IPS-18a (cell line): ENCODE data around the gene MC1R.
A peak's percentile ranks its signal among the peaks of the same experiment; 100 is the strongest.
"Not testable (repeated sequence)": the region's sequence is repeated elsewhere in the genome, so short reads cannot be mapped to it uniquely, and the experiment has no call there.

Source experiments
- H3K27ac ChIP-seq: one replicate; pipeline ENCODE4 v1.5.1; 2013; ENCODE audit warnings: low read length
- H3K27me3 ChIP-seq: one replicate; pipeline ENCODE4 v1.6.1; 2013; ENCODE audit warnings: mild to moderate bottlenecking, low read length; ENCODE audit not compliant: control insufficient read depth, insufficient read depth
- H3K36me3 ChIP-seq: one replicate; pipeline ENCODE4 v1.6.1; 2013; ENCODE audit warnings: low read depth, low read length; ENCODE audit not compliant: control insufficient read depth
- H3K4me1 ChIP-seq: one replicate; pipeline ENCODE4 v1.6.1; 2013; ENCODE audit warnings: low read depth, low read length; ENCODE audit not compliant: control insufficient read depth
- H3K4me3 ChIP-seq: one replicate; pipeline ENCODE4 v1.5.1; 2013; ENCODE audit warnings: low read length
- H3K9ac ChIP-seq: one replicate; pipeline ENCODE4 v1.6.1; 2013; ENCODE audit warnings: mild to moderate bottlenecking, low read length, moderate library complexity
- H3K9me3 ChIP-seq: one replicate; pipeline ENCODE4 v1.6.1; 2013; ENCODE audit warnings: low read depth, low read length; ENCODE audit not compliant: control insufficient read depth

MC1R gene

GRCh38 chr16:89918453-89919347 is at the start of gene MC1R:
Gene MC1R, plus strand, starts transcription at chr16:89918862. Its CDS starts 397 bp downstream, at chr16:89919259.
- peak within 1 kb of the TSS; percentile 65 for H3K4me3 ChIP-seq
- H3K9ac ChIP-seq = peak within 1 kb of the TSS; percentile 19
- no peaks in the 10 kb centered on the region for H3K9me3 ChIP-seq
- H3K4me1 ChIP-seq = peaks cover 14% of the 10 kb centered on the region
- H3K36me3 ChIP-seq = no peaks in the 10 kb centered on the region
- H3K27ac ChIP-seq = no peak within 1 kb of the TSS
- H3K27me3 ChIP-seq = peaks cover 29% of the 10 kb centered on the region

- Histone ChIP-seq H3K27ac (no peak overlapping the region), H3K4me3 (no peak overlapping the region)
Measured at GRCh38 chr16:89869911-89870310, 48.8 kb upstream of the MC1R start.

GRCh38 chr16:89870440-89870839 is 48.2 kb upstream of the MC1R start:
- H3K27me3 ChIP-seq = no peaks in the 10 kb centered on the region
- H3K36me3 ChIP-seq = peaks cover 5% of the 10 kb centered on the region
- H3K9ac ChIP-seq = no peak overlapping the region
- peaks cover 4% of the 10 kb centered on the region for H3K4me1 ChIP-seq
- H3K9me3 ChIP-seq = no peaks in the 10 kb centered on the region
- no peak overlapping the region for H3K4me3 ChIP-seq
- H3K27ac ChIP-seq = no peak overlapping the region

More at GRCh38 chr16:89869911-89870310, 48.8 kb upstream of the MC1R start:
- peaks cover 4% of the 10 kb centered on the region for H3K4me1 ChIP-seq
- H3K9me3 ChIP-seq = no peaks in the 10 kb centered on the region
- H3K27me3 ChIP-seq = no peaks in the 10 kb centered on the region
- peaks cover 2% of the 10 kb centered on the region for H3K36me3 ChIP-seq
- H3K9ac ChIP-seq = no peak overlapping the region

DNA sequence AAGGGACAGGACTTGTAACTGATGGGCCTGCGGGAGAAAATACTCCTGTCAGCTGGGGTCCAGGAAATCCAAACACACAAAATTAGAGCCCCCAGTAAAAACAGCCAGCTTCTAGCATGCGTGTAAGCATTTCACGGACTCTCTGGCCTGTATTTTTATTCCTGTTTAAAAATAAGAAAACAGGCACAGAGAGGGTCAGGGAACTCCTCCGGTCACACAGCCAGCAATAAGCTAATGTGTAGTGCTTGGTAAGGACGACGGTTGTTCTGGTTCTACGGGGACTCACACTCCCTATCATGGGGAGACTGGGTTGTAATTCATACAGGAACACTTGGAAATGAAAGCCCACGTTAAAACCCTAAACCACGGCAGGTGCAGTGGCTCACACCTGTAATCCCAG is 46.8 kb upstream of the MC1R start:
- H3K27me3 ChIP-seq = no peaks in the 10 kb centered on the region
- H3K27ac ChIP-seq = no peak overlapping the region
- H3K36me3 ChIP-seq = peaks cover 5% of the 10 kb centered on the region
- H3K9me3 ChIP-seq = no peaks in the 10 kb centered on the region
- H3K4me3 ChIP-seq = no peak overlapping the region
- H3K9ac ChIP-seq = no peak overlapping the region
- peaks cover 4% of the 10 kb centered on the region for H3K4me1 ChIP-seq

DNA sequence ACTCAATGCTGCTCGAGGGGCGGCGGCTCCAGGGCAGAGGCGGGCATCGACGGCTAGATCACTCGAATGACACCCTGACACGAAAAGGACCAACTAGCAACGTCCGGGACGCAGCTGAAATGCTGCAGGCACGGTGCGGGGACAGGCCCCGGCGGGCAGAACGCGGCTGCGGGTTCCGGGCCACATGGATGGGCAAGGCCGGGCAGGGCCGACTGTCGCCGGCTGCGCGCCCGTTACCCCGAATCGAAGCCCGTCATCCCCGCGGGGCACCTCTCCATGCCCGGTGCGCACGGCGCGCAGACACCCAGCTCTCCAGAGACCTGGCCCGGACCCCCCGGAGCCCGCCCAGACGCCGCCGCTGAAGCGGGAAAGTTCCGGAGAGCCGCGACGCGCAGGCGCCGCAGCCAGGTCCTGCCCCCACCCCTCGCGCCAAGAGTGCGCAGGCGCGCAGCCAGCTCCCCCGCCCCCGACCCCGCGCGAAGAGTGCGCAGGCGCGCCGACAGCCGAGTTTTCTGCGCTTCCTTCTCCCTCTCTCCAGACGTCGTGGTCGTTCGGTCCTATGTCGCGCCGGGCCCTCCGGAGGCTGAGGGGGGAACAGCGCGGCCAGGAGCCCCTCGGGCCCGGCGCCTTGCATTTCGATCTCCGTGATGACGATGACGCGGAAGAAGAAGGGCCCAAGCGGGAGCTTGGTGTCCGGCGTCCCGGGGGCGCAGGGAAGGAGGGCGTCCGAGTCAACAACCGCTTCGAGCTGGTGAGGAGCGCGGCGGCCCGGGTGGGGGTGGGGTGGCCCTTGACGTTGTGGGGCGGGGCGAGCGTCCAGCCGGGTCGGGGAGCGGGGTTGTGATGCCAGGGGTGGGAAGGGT is 45.3 kb upstream of the MC1R start, which contains the start of gene TCF25:
TCF25 (plus strand) TSS at position 484 of the 863 bp plus-strand sequence; CDS start at position 560, 76 bp downstream.
- Histone ChIP-seq H3K4me1 (peaks cover 4% of the 10 kb centered on the region), H3K9ac (peak within 1 kb of the TSS; percentile 81), H3K27ac (peak within 1 kb of the TSS; percentile 79), H3K27me3 (no peaks in the 10 kb centered on the region), H3K36me3 (peaks cover 5% of the 10 kb centered on the region), H3K9me3 (no peaks in the 10 kb centered on the region), H3K4me3 (peak within 1 kb of the TSS; percentile 78)

DNA sequence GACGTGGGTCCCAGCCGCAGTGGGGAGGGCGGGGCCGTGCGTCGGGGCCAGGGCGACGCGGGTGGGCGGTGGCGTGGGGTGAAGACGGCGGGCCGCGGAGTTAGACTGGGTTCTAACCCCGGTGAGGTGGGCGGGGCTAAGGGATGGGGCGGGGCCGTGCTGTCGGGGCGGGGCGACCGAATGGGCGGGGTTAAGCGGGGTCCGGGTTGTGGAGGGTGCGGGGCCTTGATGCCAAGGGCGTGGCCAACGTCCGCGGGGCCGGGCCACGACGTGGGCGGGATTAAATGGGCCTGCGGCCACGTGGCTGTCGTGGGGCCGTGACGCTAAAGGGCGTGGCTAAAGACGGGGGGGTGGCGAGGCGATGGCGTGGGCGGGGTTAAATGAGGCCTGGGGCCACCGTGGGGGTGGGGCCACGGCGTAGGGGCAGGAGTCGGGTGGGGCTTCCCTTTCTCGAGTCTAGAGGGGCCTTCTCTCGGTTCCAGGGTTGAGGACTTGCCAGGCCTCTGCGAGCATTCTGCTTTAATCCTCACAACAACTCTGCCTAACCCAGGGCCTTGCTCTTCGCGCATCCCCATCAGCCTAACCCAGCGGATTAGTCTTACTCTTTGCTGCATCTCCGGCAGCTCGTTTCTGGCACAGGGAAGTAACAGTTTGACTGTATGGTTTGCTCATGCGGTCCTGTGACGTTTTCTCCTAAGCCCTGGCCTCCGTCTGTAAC is 44.5 kb upstream of the MC1R start:
- peaks cover 4% of the 10 kb centered on the region for H3K4me1 ChIP-seq
- H3K36me3 ChIP-seq = peaks cover 11% of the 10 kb centered on the region
- peak overlapping the region; percentile 78 for H3K4me3 ChIP-seq
- H3K9me3 ChIP-seq = no peaks in the 10 kb centered on the region
- H3K27ac ChIP-seq = no peak overlapping the region
- peak overlapping the region; percentile 81 for H3K9ac ChIP-seq
- no peaks in the 10 kb centered on the region for H3K27me3 ChIP-seq

GRCh38 chr16:89879123-89879522 is 39.5 kb upstream of the MC1R start:
- peaks cover 29% of the 10 kb centered on the region for H3K36me3 ChIP-seq
- not testable (repeated sequence) for H3K4me3 ChIP-seq, H3K4me1 ChIP-seq, H3K27ac ChIP-seq, H3K9me3 ChIP-seq, H3K27me3 ChIP-seq, H3K9ac ChIP-seq

- H3K9me3 ChIP-seq = no peaks in the 10 kb centered on the region
- H3K27ac ChIP-seq = no peak overlapping the region
- H3K27me3 ChIP-seq = no peaks in the 10 kb centered on the region
- H3K4me1 ChIP-seq = no peaks in the 10 kb centered on the region
- no peak overlapping the region for H3K4me3 ChIP-seq
- peaks cover 34% of the 10 kb centered on the region for H3K36me3 ChIP-seq
- no peak overlapping the region for H3K9ac ChIP-seq
Measured at GRCh38 chr16:89880477-89881367, 37.9 kb upstream of the MC1R start.

DNA sequence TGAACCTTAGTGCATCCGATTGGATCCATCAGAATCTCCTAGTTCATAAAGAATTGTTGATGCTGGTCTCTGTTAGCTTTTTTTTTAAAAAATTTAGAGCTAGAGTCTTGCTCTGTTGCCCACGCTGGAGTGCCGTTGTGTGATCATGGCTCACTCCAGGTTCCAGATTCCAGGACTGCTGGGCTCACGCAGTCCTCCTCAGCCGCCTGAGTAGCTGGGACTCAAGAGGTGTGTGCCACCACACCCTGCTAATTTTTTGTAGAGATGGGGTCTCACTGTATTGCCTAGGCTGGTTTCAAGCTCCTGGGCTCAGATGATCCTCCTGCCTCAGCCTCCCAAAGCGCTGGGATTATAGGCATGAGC is 37.3 kb upstream of the MC1R start:
- Histone ChIP-seq H3K27me3 (no peaks in the 10 kb centered on the region), H3K36me3 (peaks cover 34% of the 10 kb centered on the region), H3K27ac (no peak overlapping the region), H3K4me3 (no peak overlapping the region), H3K9me3 (no peaks in the 10 kb centered on the region), H3K9ac (no peak overlapping the region), H3K4me1 (no peaks in the 10 kb centered on the region)

GRCh38 chr16:89883346-89884040 is 35.2 kb upstream of the MC1R start:
- peaks cover 48% of the 10 kb centered on the region for H3K36me3 ChIP-seq

More at GRCh38 chr16:89883346-89884040, 35.2 kb upstream of the MC1R start:
- H3K9me3 ChIP-seq = no peaks in the 10 kb centered on the region
- H3K27ac ChIP-seq = no peak overlapping the region
- no peak overlapping the region for H3K9ac ChIP-seq
- no peaks in the 10 kb centered on the region for H3K27me3 ChIP-seq
- H3K4me3 ChIP-seq = no peak overlapping the region
- no peaks in the 10 kb centered on the region for H3K4me1 ChIP-seq
